GM21737 (cell line): ENCODE data around the gene OLIG1.

Experiments used
- ATAC-seq: cut with Tn5 transposase; IDR thresholded peaks from one replicate; pipeline ENCODE4 v1.9.1; 2021; ENCODE audit warnings: mild to moderate bottlenecking, moderate library complexity; ENCODE audit not compliant: unreplicated experiment

Gene OLIG1

GRCh38 chr21:33096426-33096825 lies 26.5 kb downstream of the OLIG1 start:
- ATAC-seq = no peak

GRCh38 chr21:33099131-33099530 lies 29.2 kb downstream of the OLIG1 start:
- no peak for ATAC-seq

GRCh38 chr21:33101300-33101911 lies 31.5 kb downstream of the OLIG1 start:
- no peak for ATAC-seq

GRCh38 chr21:33105088-33105487 lies 35.1 kb downstream of the OLIG1 start:
- no peak for ATAC-seq

GRCh38 chr21:33108228-33108627 lies 38.3 kb downstream of the OLIG1 start:
- ATAC-seq = no peak

GRCh38 chr21:33109574-33110339 lies 39.8 kb downstream of the OLIG1 start:
- no peak for ATAC-seq

GRCh38 chr21:33110340-33110715 lies 40.4 kb downstream of the OLIG1 start:
- no peak for ATAC-seq

- no peak for ATAC-seq
These were observed 41.6 kb downstream of the OLIG1 start for GRCh38 chr21:33111577-33111976.

GRCh38 chr21:33112151-33112550 lies 42.2 kb downstream of the OLIG1 start:
- no peak for ATAC-seq

- ATAC-seq = no peak
These were observed 42.7 kb downstream of the OLIG1 start for GRCh38 chr21:33112681-33113080.

- no peak for ATAC-seq
These were observed 43.2 kb downstream of the OLIG1 start for GRCh38 chr21:33113131-33113530.

GRCh38 chr21:33114276-33114675 lies 44.3 kb downstream of the OLIG1 start:
- no peak for ATAC-seq

- no peak for ATAC-seq
These were observed 45.9 kb downstream of the OLIG1 start for GRCh38 chr21:33115631-33116510.

GRCh38 chr21:33116676-33117075 lies 46.7 kb downstream of the OLIG1 start:
- ATAC-seq = no peak

GRCh38 chr21:33117101-33117888 lies 47.4 kb downstream of the OLIG1 start:
- no peak for ATAC-seq
